Breast epithelium (tissue), 4 donors: ENCODE results near the gene SNTG2. TPM values are rescaled to one million over a fixed set of nuclear protein-coding genes. Genes with fewer than 3 reads are reported as not detected.

Source experiments
- DNase-seq, 2 donors: peaks; one replicate each; pipeline ENCODE4 v3.0.0-alpha.2; 2019; ENCODE audit warnings: low spot score in 2 of 2
- H3K27ac ChIP-seq, 2 donors: fragments of 200-600 bp; sonication (generic) in 1 of 2; one replicate each; pipeline ENCODE4 v1.5.1; 2016 to 2019; ENCODE audit warnings: mild to moderate bottlenecking in 1 of 2
- H3K27me3 ChIP-seq, 2 donors: fragments of 200-600 bp; sonication (generic) in 1 of 2; one replicate each; pipeline versions ENCODE4 v1.5.1 to v1.6.0; 2017 to 2019; ENCODE audit warnings: control low read depth in 1 of 2, mild to moderate bottlenecking in 1 of 2
- H3K36me3 ChIP-seq: fragments of 200-600 bp; one replicate; pipeline ENCODE4 v1.5.1; 2019
- H3K4me1 ChIP-seq, 2 donors: fragments of 200-600 bp; sonication (generic); one replicate each; pipeline ENCODE4 v1.5.1; 2016 to 2019; ENCODE audit warnings: control low read depth in 1 of 2
- H3K4me3 ChIP-seq, 3 donors: fragments of 200-600 bp; sonication (generic); 1 replicate in 2 of 3; 2 replicates in 1 of 3; pipeline ENCODE4 v1.5.1; 2016 to 2019; ENCODE audit warnings: mild to moderate bottlenecking in 3 of 3, moderate library complexity in 2 of 3
- H3K9me3 ChIP-seq, 2 donors: fragments of 200-600 bp; sonication (generic) in 1 of 2; one replicate each; pipeline ENCODE4 v1.5.1; 2016 to 2019; ENCODE audit warnings: control low read depth in 1 of 2
- POLR2A ChIP-seq: fragments of 450-650 bp; IDR thresholded peaks from one replicate; pipeline ENCODE4 v1.6.1; 2016; ENCODE audit warnings: antibody characterized with exemption, mild to moderate bottlenecking, moderate library complexity
- POLR2AphosphoS5 ChIP-seq, 3 donors: sonication (generic); formaldehyde crosslinking; IDR thresholded peaks; one replicate each; pipeline ENCODE4 v1.6.1; 2017; ENCODE audit warnings: antibody characterized with exemption in 3 of 3
- intact Hi-C: fragments of 100-400 bp; cut with DNase I; formaldehyde crosslinking; loops from one replicate; pipeline ENCODE4 v1.15.1; 2023; ENCODE audit warnings: low total_unique reads
- total RNA-seq, 3 donors: library from RNA; depleted of rRNA; stranded (reverse); fragments of >200 nt; gene quantifications; one replicate each; pipeline ENCODE4 v1.1.0, GENCODE V29; 2016
- TF ChIP-seq, protein P1 (sequence below), 3 donors: fragments of 450-650 bp; IDR thresholded peaks; one replicate each; pipeline ENCODE4 v1.5.1; 2016 to 2017; ENCODE audit warnings: antibody characterized with exemption in 3 of 3, mild to moderate bottlenecking in 3 of 3, moderate library complexity in 3 of 3

Gene SNTG2
- total RNA-seq, 3 donors from 2014 or later, result 4.6 to 7.4 (median 6.0) TPM

- Histone ChIP-seq H3K9me3 (no peaks in the 10 kb centered on the region), H3K27me3 (peaks cover 0 to 4% of the 10 kb centered on the region in 2 donors), H3K4me3 (no peak overlapping the region), H3K36me3 (no peaks in the 10 kb centered on the region), H3K27ac (no peak overlapping the region), H3K4me1 (no peaks in the 10 kb centered on the region)
- DNase-seq, result no peak
- TF ChIP-seq POLR2A (no peak), POLR2AphosphoS5 (IDR thresholded peaks at IDR 0.05) (no peak)
- intact Hi-C loops, result no loop called here
These were observed 184.0 kb downstream of the SNTG2 start for GRCh38 chr2:1134629-1135028.

DNA sequence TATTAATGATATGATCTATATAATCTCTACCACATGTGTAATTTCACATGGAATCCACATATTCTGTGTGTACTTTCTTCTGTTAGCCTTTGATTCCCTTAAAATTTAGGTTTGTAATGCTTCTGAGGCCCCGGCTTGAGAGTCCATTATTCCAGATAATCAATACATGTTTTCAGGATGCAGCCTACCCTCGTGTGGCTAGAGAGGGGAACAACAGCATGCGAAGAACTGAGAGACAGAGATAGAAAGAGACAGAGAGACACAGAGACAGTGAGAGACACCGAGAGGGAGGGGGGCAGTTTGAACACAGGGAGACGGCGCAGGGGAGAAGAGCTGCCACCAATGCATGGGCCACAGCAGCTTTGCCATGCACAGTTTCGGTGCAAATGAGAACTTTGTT, 185.4 kb downstream of the SNTG2 start:
- H3K27ac ChIP-seq, result no peak overlapping the region

GRCh38 chr2:1136846-1137245, 186.2 kb downstream of the SNTG2 start:
- Histone ChIP-seq H3K4me1 (no peaks in the 10 kb centered on the region), H3K27ac (no peak overlapping the region), H3K4me3 (no peak overlapping the region), H3K27me3 (peaks cover 0 to 4% of the 10 kb centered on the region in 2 donors), H3K9me3 (no peaks in the 10 kb centered on the region), H3K36me3 (no peaks in the 10 kb centered on the region)
- TF ChIP-seq POLR2A, result no peak
- TF ChIP-seq POLR2AphosphoS5 (IDR thresholded peaks at IDR 0.05), result no peak
- intact Hi-C loops, result no loop called here
- DNase-seq, result no peak

More for the DNA sequence above, 185.4 kb downstream of the SNTG2 start:
- intact Hi-C loops, result no loop called here
- TF ChIP-seq POLR2AphosphoS5 (IDR thresholded peaks at IDR 0.05), result no peak
- TF ChIP-seq POLR2A, result no peak
- TF ChIP-seq, protein P1, sequence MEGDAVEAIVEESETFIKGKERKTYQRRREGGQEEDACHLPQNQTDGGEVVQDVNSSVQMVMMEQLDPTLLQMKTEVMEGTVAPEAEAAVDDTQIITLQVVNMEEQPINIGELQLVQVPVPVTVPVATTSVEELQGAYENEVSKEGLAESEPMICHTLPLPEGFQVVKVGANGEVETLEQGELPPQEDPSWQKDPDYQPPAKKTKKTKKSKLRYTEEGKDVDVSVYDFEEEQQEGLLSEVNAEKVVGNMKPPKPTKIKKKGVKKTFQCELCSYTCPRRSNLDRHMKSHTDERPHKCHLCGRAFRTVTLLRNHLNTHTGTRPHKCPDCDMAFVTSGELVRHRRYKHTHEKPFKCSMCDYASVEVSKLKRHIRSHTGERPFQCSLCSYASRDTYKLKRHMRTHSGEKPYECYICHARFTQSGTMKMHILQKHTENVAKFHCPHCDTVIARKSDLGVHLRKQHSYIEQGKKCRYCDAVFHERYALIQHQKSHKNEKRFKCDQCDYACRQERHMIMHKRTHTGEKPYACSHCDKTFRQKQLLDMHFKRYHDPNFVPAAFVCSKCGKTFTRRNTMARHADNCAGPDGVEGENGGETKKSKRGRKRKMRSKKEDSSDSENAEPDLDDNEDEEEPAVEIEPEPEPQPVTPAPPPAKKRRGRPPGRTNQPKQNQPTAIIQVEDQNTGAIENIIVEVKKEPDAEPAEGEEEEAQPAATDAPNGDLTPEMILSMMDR (IDR thresholded peaks at IDR 0.05), result no peak
- DNase-seq, result no peak
- Histone ChIP-seq H3K4me1 (no peaks in the 10 kb centered on the region), H3K9me3 (no peaks in the 10 kb centered on the region), H3K4me3 (no peak overlapping the region), H3K36me3 (no peaks in the 10 kb centered on the region), H3K27me3 (peaks cover 0 to 4% of the 10 kb centered on the region in 2 donors)

DNA sequence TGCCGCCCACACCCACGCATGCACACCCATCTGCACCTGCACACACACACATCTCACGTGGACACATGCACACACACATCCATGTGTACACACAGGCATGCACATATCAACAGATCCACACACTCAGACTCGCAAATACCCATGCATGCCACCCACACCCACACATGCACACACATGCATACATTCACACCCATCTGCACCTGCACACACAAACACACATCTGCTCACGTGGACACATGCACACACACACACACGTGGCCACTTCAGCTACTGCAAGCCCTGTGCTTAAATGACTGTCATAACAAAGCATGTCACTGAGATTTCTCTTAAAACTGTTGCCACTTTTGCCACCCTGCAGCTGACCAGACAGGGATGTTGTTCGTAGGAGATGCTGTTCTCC, 186.6 kb downstream of the SNTG2 start:
- TF ChIP-seq POLR2AphosphoS5 (IDR thresholded peaks at IDR 0.05) (no peak), POLR2A (no peak)
- TF ChIP-seq, protein P1 (IDR thresholded peaks at IDR 0.05), result no peak
- no peak for DNase-seq

GRCh38 chr2:1137913-1138391, 187.3 kb downstream of the SNTG2 start:
- no peak for TF ChIP-seq POLR2AphosphoS5 (IDR thresholded peaks at IDR 0.05)
- TF ChIP-seq POLR2A, result no peak
- TF ChIP-seq, protein P1 (IDR thresholded peaks at IDR 0.05), result no peak
- intact Hi-C loops, result no loop called here

More for the DNA sequence above, 186.6 kb downstream of the SNTG2 start:
- intact Hi-C loops, result no loop called here
- Histone ChIP-seq H3K27ac (no peak overlapping the region), H3K4me1 (no peaks in the 10 kb centered on the region), H3K9me3 (no peaks in the 10 kb centered on the region), H3K27me3 (peaks cover 0 to 4% of the 10 kb centered on the region in 2 donors), H3K36me3 (no peaks in the 10 kb centered on the region), H3K4me3 (no peak overlapping the region)

GRCh38 chr2:1140389-1141003, 189.8 kb downstream of the SNTG2 start:
- H3K27ac ChIP-seq, result peak overlapping the region in 1 of 2 donors; percentile 45
- H3K9me3 ChIP-seq, result no peaks in the 10 kb centered on the region

More at GRCh38 chr2:1137913-1138391, 187.3 kb downstream of the SNTG2 start:
- no peak overlapping the region for H3K27ac ChIP-seq
- H3K27me3 ChIP-seq, result peaks cover 0 to 4% of the 10 kb centered on the region in 2 donors
- H3K4me3 ChIP-seq, result no peak overlapping the region
- no peaks in the 10 kb centered on the region for H3K36me3 ChIP-seq
- no peaks in the 10 kb centered on the region for H3K9me3 ChIP-seq
- DNase-seq, result no peak
- no peaks in the 10 kb centered on the region for H3K4me1 ChIP-seq

More at GRCh38 chr2:1140389-1141003, 189.8 kb downstream of the SNTG2 start:
- intact Hi-C loops, result no loop called here
- Histone ChIP-seq H3K36me3 (no peaks in the 10 kb centered on the region), H3K4me3 (no peak overlapping the region), H3K4me1 (no peaks in the 10 kb centered on the region), H3K27me3 (peaks cover 0 to 4% of the 10 kb centered on the region in 2 donors)
- no peak for TF ChIP-seq POLR2AphosphoS5 (IDR thresholded peaks at IDR 0.05)
- TF ChIP-seq, protein P1 (IDR thresholded peaks at IDR 0.05), result peak in 2 of 3 donors; percentile 55 to 61
- no peak for DNase-seq
